T-helper 22 cell (primary cell): Measurements from ENCODE around the gene CLSTN3.

ENCODE experiments used
- DNase-seq: peaks from one replicate; pipeline ENCODE4 v3.0.0-alpha.2; 2020; ENCODE audit warnings: low read depth

Gene CLSTN3

DNA sequence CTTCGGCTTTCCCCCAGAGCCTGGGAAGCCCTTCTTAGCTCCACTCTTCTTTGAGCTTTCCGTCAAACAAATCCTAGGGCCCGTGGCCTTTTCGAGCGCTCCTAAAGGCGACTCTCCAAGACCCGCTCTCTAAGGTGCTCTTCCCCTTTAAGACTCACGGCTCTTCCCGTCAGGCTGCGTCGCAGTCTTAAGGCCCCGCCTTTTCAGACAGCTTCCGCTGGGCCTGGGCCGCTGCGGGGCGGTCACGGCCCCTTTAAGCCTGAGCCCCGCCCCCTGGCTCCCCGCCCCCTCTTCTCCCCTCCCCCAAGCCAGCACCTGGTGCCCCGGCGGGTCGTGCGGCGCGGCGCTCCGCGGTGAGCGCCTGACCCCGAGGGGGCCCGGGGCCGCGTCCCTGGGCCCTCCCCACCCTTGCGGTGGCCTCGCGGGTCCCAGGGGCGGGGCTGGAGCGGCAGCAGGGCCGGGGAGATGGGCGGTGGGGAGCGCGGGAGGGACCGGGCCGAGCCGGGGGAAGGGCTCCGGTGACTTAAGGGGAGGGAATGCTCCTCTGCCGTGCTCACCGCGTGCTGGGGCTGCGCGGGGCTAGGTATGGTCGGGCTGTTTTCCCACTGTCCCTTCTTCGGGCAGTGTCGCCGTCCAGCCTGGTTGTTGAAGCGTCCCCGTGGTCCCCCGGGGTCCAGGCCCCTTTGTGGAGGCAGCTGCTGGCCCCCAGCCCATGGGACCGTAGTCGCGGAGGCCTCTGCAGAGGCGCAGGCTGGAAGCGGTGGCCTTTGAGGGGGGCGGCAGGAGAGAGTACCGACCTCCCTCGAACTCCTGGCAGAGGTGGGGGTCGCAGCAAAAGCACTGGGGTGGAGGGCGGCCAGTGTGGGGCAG, 59.5 kb downstream of the CLSTN3 start, which contains the start of gene PEX5:
PEX5 (plus strand) TSS at position 289 of the 870 bp plus-strand sequence. CDS start 692 bp downstream, outside the sequence.
- peak; percentile 75 for DNase-seq

DNA sequence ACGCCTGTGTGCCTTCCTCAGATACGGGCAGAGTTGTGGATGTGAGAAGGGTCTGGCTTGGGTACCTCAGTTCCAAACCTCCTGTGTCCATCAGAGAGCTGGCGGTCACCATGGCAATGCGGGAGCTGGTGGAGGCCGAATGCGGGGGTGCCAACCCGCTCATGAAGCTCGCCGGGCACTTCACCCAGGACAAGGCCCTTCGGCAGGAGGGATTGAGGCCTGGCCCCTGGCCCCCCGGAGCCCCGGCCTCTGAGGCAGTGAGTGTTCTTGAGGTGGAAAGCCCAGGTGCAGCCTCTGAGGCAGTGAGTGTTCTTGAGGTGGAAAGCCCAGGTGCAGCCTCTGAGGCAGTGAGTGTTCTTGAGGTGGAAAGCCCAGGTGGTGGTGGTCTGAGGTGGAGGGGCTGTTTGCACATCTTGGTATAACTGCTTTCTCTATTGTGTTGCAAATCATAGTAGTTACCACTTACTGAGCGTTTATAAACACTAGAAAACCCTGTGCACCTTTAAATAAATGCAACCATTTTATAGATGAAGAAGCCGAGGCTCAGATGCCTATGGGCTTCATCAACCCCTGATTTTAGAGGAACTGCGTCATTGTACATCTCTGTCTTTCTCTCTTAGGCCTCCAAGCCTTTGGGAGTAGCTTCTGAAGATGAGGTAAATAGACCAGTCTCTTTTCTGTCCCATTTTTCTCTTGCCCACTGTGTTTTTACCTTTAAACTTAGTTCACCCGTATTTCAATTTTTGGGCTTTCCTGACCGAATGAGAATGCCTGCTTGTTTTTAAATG, 60.3 kb downstream of the CLSTN3 start:
- DNase-seq: peak; percentile 2

DNA sequence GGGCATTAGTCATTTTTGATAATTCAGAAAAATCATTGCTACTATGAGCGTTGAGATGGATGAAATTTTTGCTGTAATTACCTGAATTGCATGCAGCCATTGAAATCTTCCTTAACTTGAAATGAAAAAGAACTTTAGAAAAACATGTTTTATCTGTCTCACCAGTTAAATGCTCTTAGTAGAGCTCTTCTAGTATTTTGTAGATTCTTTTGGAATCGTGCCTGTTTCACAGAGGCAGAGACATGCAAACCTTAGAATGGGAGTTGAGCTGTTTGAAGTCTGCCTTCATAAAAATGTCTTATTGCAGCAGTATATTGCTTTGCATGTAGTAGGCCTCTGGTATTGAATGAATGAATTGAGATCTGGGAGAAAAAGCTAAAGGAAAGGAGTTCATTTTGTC, 63.5 kb downstream of the CLSTN3 start:
- no peak for DNase-seq

DNA sequence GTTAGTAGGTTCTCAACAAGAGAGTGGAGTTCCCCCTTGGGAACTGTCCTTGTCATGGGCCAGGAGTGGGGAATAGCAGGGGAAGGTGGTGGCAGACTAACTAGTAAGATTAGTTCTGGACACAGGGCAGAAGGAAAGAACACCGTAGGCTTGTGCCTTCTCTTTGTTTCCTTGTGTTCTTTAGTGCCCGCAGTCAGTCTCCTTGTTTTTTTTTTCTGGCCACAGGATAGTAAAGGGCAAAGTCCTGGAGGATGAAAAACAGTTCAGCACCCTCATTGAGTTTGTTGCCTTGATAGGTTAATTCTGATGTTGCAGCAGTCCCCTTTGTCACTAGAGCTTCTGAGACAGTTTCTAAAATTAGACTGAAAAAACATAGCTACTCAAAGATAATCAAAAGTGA, 67.7 kb downstream of the CLSTN3 start:
- DNase-seq: no peak

DNA sequence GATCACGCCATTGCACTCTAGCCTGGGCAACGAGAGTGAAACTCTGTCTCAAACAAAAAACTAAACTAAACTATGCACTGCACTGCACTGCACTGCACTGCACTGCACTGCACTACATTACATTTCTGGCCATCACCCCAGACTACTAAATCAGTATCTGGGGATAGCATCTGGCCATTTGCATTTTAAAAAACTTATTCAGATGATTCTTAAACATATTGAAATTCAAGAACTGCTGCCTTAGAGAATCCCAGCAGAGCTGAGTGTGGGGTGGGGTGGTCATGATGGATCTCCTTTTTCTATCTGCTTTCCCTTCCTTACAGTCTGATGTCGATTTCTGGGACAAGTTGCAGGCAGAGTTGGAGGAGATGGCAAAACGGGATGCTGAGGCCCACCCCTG, 72.9 kb downstream of the CLSTN3 start:
- no peak for DNase-seq

DNA sequence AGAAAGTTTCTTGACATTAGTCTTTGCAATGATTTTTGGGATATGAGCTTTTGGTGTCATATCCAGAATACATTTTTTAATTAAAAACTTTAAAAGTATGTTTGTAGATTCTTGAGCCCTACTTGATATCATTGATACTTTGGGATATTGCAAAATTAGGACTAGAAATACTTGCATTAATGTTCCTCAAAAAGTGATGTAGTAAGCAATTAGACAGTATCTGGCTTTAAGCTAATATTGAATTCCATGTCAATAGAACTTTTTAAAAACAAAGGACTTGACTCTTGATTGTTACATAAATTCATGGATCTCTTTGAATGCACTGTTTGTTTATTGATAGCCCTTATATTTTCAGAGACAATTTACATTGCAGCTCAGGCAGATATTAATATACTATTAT, 74.9 kb downstream of the CLSTN3 start:
- DNase-seq: no peak

DNA sequence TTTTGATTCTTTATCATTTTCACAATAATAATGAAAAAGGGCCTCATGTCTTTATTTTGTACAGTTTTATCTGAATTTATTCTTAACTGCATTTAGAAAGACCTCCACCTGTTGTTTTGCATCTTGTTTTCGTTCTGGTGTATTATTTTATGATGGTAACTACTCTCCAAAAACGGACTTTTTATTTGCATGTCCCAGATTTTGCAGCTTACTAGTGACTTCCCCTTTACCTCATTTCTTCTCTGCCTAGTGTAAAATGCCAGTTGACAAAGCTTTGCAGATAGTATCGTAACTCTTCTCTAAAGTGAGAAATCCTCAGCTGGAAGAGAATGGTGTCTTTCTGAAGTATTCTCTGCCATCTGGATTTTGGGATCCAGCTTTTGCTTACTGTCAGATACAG, 76.5 kb downstream of the CLSTN3 start:
- no peak for DNase-seq

DNA sequence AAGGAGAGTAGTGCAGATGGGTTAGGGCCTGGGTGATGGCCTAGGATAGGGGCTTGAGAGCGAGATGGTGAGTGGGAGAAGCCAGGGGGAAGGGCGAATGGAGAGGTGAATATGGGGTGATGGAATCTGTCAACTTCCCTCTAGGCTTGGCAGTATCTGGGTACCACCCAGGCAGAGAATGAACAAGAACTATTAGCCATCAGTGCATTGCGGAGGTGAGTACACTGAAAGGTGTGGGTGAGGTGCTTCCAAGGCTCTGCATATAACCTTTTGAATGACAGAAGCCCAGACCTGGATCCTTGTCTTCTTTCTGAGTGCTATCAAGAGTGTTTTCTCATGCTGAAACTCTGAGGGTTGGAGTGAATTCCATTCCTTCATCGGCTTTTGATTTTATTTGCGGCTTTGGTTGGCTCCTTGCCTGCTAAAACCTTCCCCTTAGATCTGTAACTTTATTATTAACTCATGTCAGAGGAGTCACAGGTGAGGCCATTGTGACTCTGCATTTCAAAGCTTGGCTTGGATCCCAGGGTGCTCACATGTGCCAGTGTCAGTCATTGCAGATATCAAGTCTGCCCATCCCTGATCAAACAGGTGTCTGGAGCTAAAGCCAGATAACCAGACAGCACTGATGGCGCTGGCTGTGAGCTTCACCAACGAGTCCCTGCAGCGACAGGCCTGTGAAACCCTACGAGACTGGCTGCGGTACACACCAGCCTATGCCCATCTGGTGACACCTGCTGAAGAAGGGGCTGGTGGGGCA, 77.9 kb downstream of the CLSTN3 start:
- no peak for DNase-seq
